Brain microvascular endothelial cell (primary cell): Measurements from ENCODE around the gene CRHR2.

Experiments used
- DNase-seq: peaks from one replicate; pipeline ENCODE4 v3.0.0-alpha.2; 2020
- H3K27ac ChIP-seq: fragments of 250-450 bp; sonication (Bioruptor Pico); 2 replicates; pipeline ENCODE4 v1.5.1; 2020; ENCODE audit warnings: mild to moderate bottlenecking, moderate library complexity
- H3K27me3 ChIP-seq: fragments of 250-450 bp; sonication (Bioruptor Pico); replicated peaks from 2 replicates; pipeline ENCODE4 v1.5.1; 2020; ENCODE audit warnings: mild to moderate bottlenecking
- H3K36me3 ChIP-seq: fragments of 250-450 bp; sonication (Bioruptor Pico); replicated peaks from 2 replicates; pipeline ENCODE4 v1.5.1; 2020; ENCODE audit warnings: mild to moderate bottlenecking
- H3K4me3 ChIP-seq: 2 replicates; pipeline ENCODE4 v1.5.1; 2011; ENCODE audit warnings: low read depth, mild to moderate bottlenecking, control low read depth, low read length, moderate library complexity
- in situ Hi-C: cut with HindIII; loops from 2 replicates; pipeline ENCODE4 v1.10.0; 2017; ENCODE audit warnings: low sequenced_read_pairs, low pct_ligation_motif_present
- TF ChIP-seq, protein P1 (sequence below): IDR thresholded peaks from 2 replicates; pipeline ENCODE4 v1.5.1; 2011; ENCODE audit warnings: low read depth, mild to moderate bottlenecking, moderate library complexity, low read length, control low read depth, inconsistent platforms; ENCODE audit errors: missing control alignments

The CRHR2 gene

GRCh38 chr7:30700941-30701340, 18.7 kb upstream of the CRHR2 start:
- H3K27me3 ChIP-seq, result peaks cover 5% of the 10 kb centered on the region
- TF ChIP-seq, protein P1, sequence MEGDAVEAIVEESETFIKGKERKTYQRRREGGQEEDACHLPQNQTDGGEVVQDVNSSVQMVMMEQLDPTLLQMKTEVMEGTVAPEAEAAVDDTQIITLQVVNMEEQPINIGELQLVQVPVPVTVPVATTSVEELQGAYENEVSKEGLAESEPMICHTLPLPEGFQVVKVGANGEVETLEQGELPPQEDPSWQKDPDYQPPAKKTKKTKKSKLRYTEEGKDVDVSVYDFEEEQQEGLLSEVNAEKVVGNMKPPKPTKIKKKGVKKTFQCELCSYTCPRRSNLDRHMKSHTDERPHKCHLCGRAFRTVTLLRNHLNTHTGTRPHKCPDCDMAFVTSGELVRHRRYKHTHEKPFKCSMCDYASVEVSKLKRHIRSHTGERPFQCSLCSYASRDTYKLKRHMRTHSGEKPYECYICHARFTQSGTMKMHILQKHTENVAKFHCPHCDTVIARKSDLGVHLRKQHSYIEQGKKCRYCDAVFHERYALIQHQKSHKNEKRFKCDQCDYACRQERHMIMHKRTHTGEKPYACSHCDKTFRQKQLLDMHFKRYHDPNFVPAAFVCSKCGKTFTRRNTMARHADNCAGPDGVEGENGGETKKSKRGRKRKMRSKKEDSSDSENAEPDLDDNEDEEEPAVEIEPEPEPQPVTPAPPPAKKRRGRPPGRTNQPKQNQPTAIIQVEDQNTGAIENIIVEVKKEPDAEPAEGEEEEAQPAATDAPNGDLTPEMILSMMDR, result no peak
- in situ Hi-C loops, result no loop called here
- H3K36me3 ChIP-seq, result no peaks in the 10 kb centered on the region
- DNase-seq, result no peak
- H3K4me3 ChIP-seq, result no peak overlapping the region
- no peak overlapping the region for H3K27ac ChIP-seq

DNA sequence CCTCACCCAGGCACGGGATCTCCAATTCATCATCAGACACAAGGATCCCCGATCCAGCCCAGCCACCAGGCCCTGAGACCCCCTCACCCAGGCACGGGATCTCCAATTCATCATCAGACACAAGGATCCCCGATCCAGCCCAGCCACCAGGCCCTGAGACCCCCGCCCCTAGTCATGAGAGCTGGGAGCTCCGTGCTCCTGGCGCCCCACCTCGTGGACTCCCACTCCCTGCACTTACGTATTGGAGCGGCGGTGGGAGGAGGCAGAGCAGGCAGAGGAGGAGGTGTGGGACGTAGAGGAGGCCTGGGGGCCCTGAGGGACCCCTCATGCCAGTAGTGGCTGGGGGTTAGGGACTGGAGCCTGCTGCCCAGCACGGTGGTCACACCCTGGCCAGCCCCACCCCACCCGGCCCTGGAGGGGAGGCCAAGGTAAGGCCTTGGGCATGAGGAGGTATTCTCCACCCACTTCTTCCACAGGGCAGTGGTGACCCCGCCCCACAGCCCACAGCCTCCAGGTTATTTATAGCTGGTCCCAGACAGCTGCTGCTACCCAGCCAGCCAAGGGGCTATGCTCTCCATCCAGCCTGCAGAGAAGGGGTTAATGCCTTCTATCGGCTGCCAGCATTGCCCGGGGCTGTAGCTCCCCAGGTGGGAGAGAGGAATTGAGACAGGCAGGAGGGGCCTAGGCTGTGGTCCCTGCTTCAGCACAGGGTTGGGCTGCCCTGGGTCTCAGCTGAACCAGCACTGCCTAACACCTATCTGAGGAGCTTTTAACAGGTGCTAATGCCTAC, 17.6 kb upstream of the CRHR2 start:
- no peak for DNase-seq
- TF ChIP-seq, protein P1, result no peak
- Histone ChIP-seq H3K27me3 (peaks cover 5% of the 10 kb centered on the region), H3K4me3 (no peak overlapping the region), H3K27ac (no peak overlapping the region), H3K36me3 (no peaks in the 10 kb centered on the region)
- in situ Hi-C loops, result no loop called here

GRCh38 chr7:30698481-30698880, 16.2 kb upstream of the CRHR2 start:
- TF ChIP-seq, protein P1, result no peak
- DNase-seq, result no peak
- H3K36me3 ChIP-seq, result no peaks in the 10 kb centered on the region
- peaks cover 5% of the 10 kb centered on the region for H3K27me3 ChIP-seq
- no peak overlapping the region for H3K27ac ChIP-seq
- H3K4me3 ChIP-seq, result no peak overlapping the region
- in situ Hi-C loops, result no loop called here

DNA sequence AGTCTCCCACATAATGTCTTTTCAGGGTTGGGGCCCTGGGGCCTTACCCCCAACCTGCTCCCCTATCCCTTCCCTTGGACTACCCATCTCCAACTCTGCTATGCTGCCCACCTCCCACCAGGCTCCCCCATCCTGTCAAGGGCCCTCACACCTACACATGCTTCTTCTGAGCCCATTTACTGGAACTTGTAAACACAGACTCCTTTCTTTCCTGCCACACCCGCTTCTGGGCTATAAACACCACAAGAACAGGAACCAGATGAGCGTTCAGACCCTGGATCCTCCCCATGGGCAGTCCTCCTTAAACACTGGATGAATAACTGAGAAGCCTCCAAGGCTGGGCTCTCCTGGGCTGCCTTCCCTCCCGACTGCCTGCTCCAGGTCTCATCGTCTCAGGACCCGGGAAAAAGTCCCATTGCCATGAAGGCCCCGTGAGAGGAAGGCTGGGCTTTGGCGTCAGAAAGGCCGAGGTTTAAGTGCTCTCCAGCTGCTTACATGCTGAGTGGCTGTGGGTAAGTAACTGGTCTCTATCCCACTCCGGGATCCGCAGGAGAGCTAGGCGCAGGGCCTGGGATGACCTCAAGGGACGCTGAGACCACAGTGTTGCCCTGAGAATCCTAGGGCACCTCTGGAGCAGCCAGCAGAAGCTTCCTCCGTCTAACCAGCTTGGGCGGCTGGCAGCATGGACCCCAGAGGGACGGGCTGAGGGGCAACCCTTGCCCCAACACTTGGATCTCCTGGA, 15.6 kb upstream of the CRHR2 start:
- in situ Hi-C loops, result no loop called here
- no peak overlapping the region for H3K4me3 ChIP-seq
- no peak for DNase-seq
- peaks cover 5% of the 10 kb centered on the region for H3K27me3 ChIP-seq
- H3K27ac ChIP-seq, result no peak overlapping the region
- TF ChIP-seq, protein P1, result no peak
- no peaks in the 10 kb centered on the region for H3K36me3 ChIP-seq

DNA sequence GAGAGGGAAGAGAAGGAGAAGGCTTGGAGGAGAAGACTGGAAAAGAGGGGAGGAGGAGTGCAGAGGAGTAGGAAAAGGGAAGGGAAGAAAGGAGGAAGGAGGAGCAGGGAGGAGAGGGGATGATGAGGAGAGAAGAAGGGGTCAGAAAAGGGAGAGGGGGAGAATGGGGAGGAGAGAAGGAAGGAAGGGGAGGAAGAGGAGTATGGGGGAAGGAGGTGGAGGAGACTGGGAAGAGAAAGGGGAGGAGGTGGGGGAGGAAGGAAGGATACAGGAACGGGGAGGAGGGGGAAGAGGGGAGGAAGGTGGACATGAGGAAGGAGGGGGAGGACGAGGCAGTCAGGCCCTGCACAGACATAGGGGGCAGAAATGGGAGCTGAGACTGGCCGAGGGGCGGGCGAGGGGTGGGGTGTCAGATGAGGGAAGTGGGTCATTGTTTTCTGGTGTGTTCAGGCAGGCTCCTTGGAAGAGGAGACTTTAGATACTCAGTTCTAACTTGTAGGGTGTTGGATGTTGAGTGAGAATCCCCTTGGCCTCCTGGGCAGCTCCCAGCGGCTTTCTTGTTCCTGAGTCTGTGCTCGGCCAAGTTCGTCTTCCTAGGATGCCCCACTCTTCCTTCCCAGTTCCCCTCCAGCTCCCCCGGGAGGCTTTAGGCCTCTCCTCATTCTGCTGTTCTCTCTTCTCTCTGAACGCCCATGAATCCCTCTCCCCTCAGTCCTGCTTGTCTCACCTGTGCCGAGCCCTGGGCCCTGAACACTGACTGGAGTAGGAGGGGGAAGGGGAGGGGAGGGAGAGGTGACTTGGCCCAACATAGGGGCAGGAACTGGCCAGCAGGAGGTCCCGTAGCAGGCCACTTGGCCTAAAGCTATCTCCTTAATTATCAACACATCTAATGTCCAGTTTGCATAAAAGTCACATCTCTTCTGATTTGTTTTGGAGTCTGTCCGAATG, 12.8 kb upstream of the CRHR2 start:
- no peak overlapping the region for H3K4me3 ChIP-seq
- no peak for DNase-seq
- peaks cover 5% of the 10 kb centered on the region for H3K27me3 ChIP-seq
- TF ChIP-seq, protein P1, result no peak
- no peaks in the 10 kb centered on the region for H3K36me3 ChIP-seq
- in situ Hi-C loops, result no loop called here
- no peak overlapping the region for H3K27ac ChIP-seq
